Vagina (tissue), 2 donors: ENCODE measurements around the gene COMTD1. TPM values are rescaled to one million over a fixed set of nuclear protein-coding genes. Genes with fewer than 3 reads are reported as not detected.

ENCODE experiments used
- DNase-seq, 2 donors: peaks; one replicate each; pipeline ENCODE4 v3.0.0-alpha.2; 2017; ENCODE audit errors: extremely low spot score in 2 of 2
- H3K27ac ChIP-seq: fragments of 200-600 bp; sonication (generic); one replicate; pipeline ENCODE4 v1.5.1; 2019
- H3K27me3 ChIP-seq: fragments of 200-600 bp; sonication (generic); one replicate; pipeline ENCODE4 v1.5.1; 2019
- H3K36me3 ChIP-seq, 2 donors: fragments of 200-600 bp; sonication (generic); one replicate each; pipeline ENCODE4 v1.5.1; 2017 to 2019
- H3K4me1 ChIP-seq: fragments of 200-600 bp; sonication (generic); one replicate; pipeline ENCODE4 v1.5.1; 2019
- H3K4me3 ChIP-seq, 2 donors: fragments of 200-600 bp; sonication (generic); 1 replicate in 1 of 2; 2 replicates in 1 of 2; pipeline ENCODE4 v1.5.1; 2016 to 2019
- H3K9me3 ChIP-seq: fragments of 200-600 bp; sonication (generic); one replicate; pipeline ENCODE4 v1.5.1; 2019
- CTCF ChIP-seq, 3 experiments: fragments of 450-650 bp in 2 of 3; fragments of 200-600 bp in 1 of 3; sonication (generic) in 1 of 3; IDR thresholded peaks; one replicate each; pipeline ENCODE4 v1.5.1; 2017 to 2019; ENCODE audit warnings: antibody characterized with exemption in 3 of 3, mild to moderate bottlenecking in 2 of 3, moderate library complexity in 2 of 3
- POLR2A ChIP-seq, 2 donors: fragments of 450-650 bp; IDR thresholded peaks; one replicate each; pipeline ENCODE4 v1.6.1; 2017; ENCODE audit warnings: antibody characterized with exemption in 2 of 2, mild to moderate bottlenecking in 2 of 2, moderate library complexity in 2 of 2
- POLR2AphosphoS5 ChIP-seq, 2 donors: sonication (generic); formaldehyde crosslinking; IDR thresholded peaks; one replicate each; pipeline ENCODE4 v1.9.0; 2017; ENCODE audit warnings: antibody characterized with exemption in 2 of 2, mild to moderate bottlenecking in 2 of 2, low read depth in 1 of 2; ENCODE audit not compliant: insufficient read depth in 1 of 2
- intact Hi-C: fragments of 100-400 bp; cut with DNase I; formaldehyde crosslinking; loops from one replicate; pipeline ENCODE4 v1.15.1; 2023
- total RNA-seq: library from RNA; depleted of rRNA; stranded (reverse); fragments of >200 nt; gene quantifications from one replicate; pipeline ENCODE4 v1.2.3, GENCODE V29; 2016

COMTD1 gene
- total RNA-seq, 1 donor from 2014 or later, result 80.0 TPM

- Histone ChIP-seq H3K27me3 (no peaks in the 10 kb centered on the region), H3K36me3 (no peaks in the 10 kb centered on the region), H3K4me1 (peaks cover 19% of the 10 kb centered on the region), H3K4me3 (no peak overlapping the region), H3K27ac (no peak overlapping the region), H3K9me3 (no peaks in the 10 kb centered on the region)
- DNase-seq, result peak in 1 of 2 donors; percentile 34
- TF ChIP-seq POLR2A (IDR thresholded peaks at IDR 0.05) (no peak), POLR2AphosphoS5 (IDR thresholded peaks at IDR 0.05; ENCODE audit: insufficient read depth in 1 of 2, low read depth in 1 of 2) (no peak), CTCF (IDR thresholded peaks at IDR 0.05) (no peak)
- intact Hi-C loops, result no loop called here
These were observed 44.5 kb upstream of the COMTD1 start for GRCh38 chr10:75280236-75280635.

GRCh38 chr10:75276069-75276872 is 40.5 kb upstream of the COMTD1 start:
- DNase-seq, result no peak
- Histone ChIP-seq H3K27me3 (no peaks in the 10 kb centered on the region), H3K27ac (no peak overlapping the region), H3K36me3 (no peaks in the 10 kb centered on the region), H3K4me3 (peak overlapping the region; percentile 16 to 19), H3K4me1 (no peaks in the 10 kb centered on the region), H3K9me3 (no peaks in the 10 kb centered on the region)
- TF ChIP-seq CTCF (IDR thresholded peaks at IDR 0.05) (no peak), POLR2A (IDR thresholded peaks at IDR 0.05) (no peak), POLR2AphosphoS5 (IDR thresholded peaks at IDR 0.05; ENCODE audit: insufficient read depth in 1 of 2, low read depth in 1 of 2) (no peak)
- intact Hi-C loops, result no loop called here

DNA sequence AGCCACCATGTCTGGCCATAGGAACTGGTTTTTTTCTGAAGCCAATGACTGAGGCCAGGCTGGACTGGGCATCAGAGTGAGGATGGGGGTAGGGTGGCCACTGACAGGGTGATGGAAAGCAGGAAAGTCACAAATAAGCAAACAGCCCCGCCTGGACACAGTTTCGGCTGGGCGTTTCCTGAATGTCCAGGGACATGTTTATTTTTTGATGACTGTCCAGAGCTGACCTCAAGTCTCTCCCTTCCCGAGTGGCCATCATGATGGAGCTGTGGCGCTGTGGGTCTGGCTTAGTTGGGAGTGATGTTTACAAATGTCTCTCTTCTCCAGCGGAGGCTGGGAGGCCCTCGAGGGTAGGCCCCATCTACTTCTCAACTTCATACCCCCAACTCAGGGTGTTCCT is 37.1 kb upstream of the COMTD1 start:
- no peaks in the 10 kb centered on the region for H3K9me3 ChIP-seq
- no peak for DNase-seq
- H3K36me3 ChIP-seq, result no peaks in the 10 kb centered on the region
- H3K27ac ChIP-seq, result no peak overlapping the region
- no peaks in the 10 kb centered on the region for H3K4me1 ChIP-seq
- no peak overlapping the region for H3K4me3 ChIP-seq
- H3K27me3 ChIP-seq, result no peaks in the 10 kb centered on the region
- intact Hi-C loops, result no loop called here
- TF ChIP-seq POLR2A (IDR thresholded peaks at IDR 0.05), result no peak
- TF ChIP-seq POLR2AphosphoS5 (IDR thresholded peaks at IDR 0.05; ENCODE audit: insufficient read depth in 1 of 2, low read depth in 1 of 2), result no peak
- no peak for TF ChIP-seq CTCF (IDR thresholded peaks at IDR 0.05)

GRCh38 chr10:75272094-75272493 is 36.3 kb upstream of the COMTD1 start:
- no peaks in the 10 kb centered on the region for H3K9me3 ChIP-seq
- H3K27me3 ChIP-seq, result no peaks in the 10 kb centered on the region
- H3K27ac ChIP-seq, result no peak overlapping the region
- H3K4me1 ChIP-seq, result no peaks in the 10 kb centered on the region
- no peak overlapping the region for H3K4me3 ChIP-seq
- intact Hi-C loops, result no loop called here
- TF ChIP-seq CTCF (IDR thresholded peaks at IDR 0.05), result no peak
- TF ChIP-seq POLR2A (IDR thresholded peaks at IDR 0.05), result no peak
- no peak for TF ChIP-seq POLR2AphosphoS5 (IDR thresholded peaks at IDR 0.05; ENCODE audit: insufficient read depth in 1 of 2, low read depth in 1 of 2)
- no peaks in the 10 kb centered on the region for H3K36me3 ChIP-seq
- DNase-seq, result no peak

DNA sequence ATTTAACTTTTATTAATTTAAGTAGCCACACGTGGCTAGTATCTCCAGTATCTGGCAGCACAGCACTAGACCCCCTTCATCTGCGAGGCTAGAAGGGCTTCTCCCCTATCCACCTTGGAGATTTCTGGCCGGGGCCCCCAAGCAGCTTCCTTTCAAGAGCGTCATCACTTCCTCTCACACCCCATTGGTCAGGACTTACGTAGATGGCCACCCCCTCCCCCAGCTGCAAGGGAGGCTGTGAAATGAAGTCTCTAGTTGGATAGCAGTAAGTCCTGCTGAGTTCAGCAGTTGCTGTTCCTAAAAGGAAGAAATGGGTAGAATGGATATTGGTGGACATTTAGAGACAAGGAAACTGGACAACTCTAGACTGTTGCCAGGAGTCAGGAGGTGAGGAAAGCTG is 33.8 kb upstream of the COMTD1 start:
- Histone ChIP-seq H3K27me3 (no peaks in the 10 kb centered on the region), H3K4me1 (no peaks in the 10 kb centered on the region), H3K9me3 (no peaks in the 10 kb centered on the region), H3K4me3 (no peak overlapping the region), H3K36me3 (no peaks in the 10 kb centered on the region), H3K27ac (no peak overlapping the region)
- TF ChIP-seq CTCF (IDR thresholded peaks at IDR 0.05) (no peak), POLR2A (IDR thresholded peaks at IDR 0.05) (no peak), POLR2AphosphoS5 (IDR thresholded peaks at IDR 0.05; ENCODE audit: insufficient read depth in 1 of 2, low read depth in 1 of 2) (no peak)
- intact Hi-C loops, result no loop called here
- DNase-seq, result no peak
